GM21526 (cell line): Measurements from ENCODE around the gene TRMT61B.

Source experiments
- ATAC-seq: cut with Tn5 transposase; IDR thresholded peaks from one replicate; pipeline ENCODE4 v1.9.1; 2021; ENCODE audit warnings: moderate library complexity; ENCODE audit not compliant: unreplicated experiment, low FRiP score

The TRMT61B gene

GRCh38 chr2:28870146-28870891 lies at the start of gene TRMT61B:
Gene TRMT61B (minus strand): TSS chr2:28870309. CDS start chr2:28870277, 32 bp downstream.
- peak; percentile 91 for ATAC-seq

DNA sequence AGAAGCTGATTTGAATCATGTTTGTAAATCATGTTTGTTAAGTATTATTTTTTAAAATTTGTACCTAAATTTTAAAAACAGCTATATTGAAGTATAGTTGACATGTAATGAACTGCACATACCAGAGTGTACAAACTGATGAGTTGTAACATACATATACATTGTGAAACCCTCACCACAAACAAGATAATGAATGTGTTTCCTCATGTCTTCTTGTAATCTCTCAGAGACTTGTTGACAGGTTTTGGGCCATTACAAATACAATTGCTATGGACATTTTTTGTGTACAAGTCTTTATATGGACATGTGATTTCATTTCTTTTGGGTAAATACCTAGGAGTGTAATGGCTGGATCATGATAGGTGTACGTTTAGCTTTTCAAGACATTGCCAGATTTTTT lies 45.8 kb upstream of the TRMT61B start:
- no peak for ATAC-seq

GRCh38 chr2:28909655-28910353 lies 39.7 kb upstream of the TRMT61B start:
- no peak for ATAC-seq

DNA sequence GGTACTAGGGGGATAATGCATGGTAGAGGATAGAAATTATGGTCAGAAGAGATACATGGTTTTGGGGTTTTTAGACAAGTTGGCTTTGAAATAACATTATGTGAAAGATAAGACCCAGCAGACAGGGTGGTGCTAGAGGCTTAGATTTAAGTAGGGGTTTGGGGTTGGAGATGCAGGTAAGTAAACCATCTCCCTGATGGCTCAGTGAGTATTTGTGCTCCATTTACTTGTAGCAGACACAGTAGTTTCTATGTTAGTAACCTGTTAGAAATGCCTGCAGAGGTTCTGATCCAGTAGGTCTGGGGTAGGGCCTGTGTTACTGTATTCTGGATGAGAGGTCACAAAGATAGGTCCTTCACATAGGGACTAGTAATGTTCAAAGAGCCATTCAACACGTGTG lies 38.1 kb upstream of the TRMT61B start:
- ATAC-seq, result no peak

DNA sequence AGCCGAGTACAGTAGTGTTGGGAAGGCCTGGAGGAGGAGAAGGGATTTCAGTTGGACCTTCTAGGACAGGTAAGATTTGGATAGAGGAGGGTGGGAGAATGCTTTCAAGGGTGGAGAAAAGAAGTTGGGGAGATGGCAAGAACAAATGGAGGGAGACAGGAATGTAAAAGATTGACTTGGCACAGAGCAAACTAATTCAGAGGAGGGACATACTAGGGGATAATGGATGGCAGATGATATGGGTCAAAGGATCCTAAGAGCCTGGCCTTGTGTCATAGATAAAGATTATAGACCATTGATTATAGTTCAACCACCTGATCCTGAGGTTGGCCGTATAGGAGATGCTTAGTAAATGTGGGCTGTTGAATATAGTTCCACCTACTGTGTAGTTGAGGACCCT lies 36.7 kb upstream of the TRMT61B start:
- ATAC-seq, result no peak

- no peak for ATAC-seq
Measured at GRCh38 chr2:28906376-28906775, 36.3 kb upstream of the TRMT61B start.

DNA sequence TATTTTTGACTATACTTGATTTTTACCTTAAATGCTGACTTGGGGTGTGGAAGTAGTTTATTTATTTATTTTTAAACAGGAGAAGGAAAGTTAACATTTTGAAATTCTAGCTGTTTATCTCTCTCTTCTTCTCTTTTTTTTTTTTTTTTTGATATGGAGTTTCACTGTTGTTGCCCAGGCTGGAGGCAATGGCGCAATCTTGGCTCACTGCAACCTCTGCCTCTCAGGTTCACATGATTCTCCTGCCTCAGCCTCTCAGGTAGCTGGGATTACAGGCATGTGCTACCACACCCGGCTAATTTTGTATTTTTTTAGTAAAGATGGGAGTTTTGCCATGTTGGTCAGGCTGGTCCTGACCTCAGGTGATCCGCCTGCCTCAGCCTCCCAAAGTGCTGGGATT lies 35.4 kb upstream of the TRMT61B start:
- ATAC-seq, result no peak

DNA sequence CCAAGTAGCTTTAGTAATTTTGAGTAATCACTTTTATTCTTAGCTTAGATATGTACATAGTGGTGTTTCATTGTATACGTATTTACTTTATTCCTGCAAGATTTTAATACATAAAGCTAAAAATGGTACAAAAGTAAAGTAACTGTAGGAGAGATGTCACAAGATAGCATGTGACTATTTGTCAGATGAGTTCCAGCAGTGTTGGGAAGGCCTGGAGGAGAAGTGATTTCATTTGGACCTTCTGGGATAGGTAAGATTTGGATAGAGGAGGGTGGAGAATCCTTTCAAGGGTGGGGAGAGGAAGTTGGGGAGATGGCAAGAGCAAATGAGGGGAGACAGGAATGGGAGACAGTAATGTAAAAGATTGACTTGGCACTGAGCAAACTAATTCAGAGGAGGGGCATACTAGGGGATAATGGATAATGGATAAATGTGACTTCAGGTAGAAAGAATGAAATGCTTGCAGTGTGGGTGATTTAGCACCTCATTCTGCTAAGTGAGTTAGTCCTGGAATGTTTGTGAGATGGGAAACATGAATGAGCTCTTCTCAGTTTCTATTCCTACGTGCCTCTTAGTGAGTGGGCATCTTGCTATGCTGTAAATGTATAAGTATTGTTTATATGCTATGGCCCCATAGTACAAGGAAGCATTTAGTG lies 34.8 kb upstream of the TRMT61B start:
- ATAC-seq, result no peak

- no peak for ATAC-seq
Measured at GRCh38 chr2:28904295-28904694, 34.2 kb upstream of the TRMT61B start.

DNA sequence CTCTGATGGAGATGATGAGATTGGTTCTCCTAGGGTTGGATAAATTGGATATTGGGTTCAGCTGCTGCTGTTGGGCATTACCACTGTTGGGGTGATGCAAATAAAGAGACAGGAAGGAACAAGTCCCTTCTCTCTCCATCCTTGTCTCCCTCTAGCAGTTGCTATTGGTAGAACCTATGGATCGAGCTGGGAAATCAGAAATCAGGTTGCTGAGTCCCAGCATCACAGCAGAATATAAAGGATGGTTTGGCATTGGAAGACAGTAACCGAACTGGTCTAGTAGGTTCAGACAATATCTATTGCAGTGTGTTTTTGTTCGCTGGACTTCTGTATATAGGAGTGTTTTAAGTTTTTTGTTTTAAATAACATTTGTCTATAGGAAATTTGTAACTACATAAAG lies 32.5 kb upstream of the TRMT61B start:
- no peak for ATAC-seq

- ATAC-seq, result no peak
Measured at GRCh38 chr2:28901841-28902240, 31.7 kb upstream of the TRMT61B start.

- ATAC-seq, result no peak
Measured at GRCh38 chr2:28901202-28901601, 31.1 kb upstream of the TRMT61B start.

GRCh38 chr2:28898048-28898447 lies 27.9 kb upstream of the TRMT61B start:
- no peak for ATAC-seq

DNA sequence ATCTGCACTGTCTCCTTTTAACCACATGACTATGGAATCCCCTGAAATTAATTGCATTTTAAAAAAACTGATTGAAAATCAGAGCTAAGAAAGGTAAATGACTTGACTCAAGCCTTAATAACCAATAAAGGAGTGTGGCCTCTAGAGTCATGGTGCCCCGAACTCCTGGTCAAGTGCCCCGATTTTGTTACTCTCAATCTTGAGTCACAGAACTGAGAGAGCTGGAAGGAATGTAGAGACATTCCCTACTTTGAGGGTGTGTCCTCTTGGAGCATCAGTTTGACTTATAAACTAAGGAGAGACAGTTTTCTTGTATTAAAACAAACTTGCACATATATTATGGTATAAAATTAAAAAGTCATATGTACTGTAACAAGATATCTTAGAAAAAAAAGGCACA lies 26.8 kb upstream of the TRMT61B start:
- ATAC-seq, result no peak

GRCh38 chr2:28895189-28895893 lies 25.2 kb upstream of the TRMT61B start:
- peak; percentile 14 for ATAC-seq

- peak; percentile 83 for ATAC-seq
Measured at GRCh38 chr2:28894470-28895188, 24.5 kb upstream of the TRMT61B start, which contains the start of gene WDR43. Gene WDR43 (plus strand): TSS chr2:28894667. CDS start chr2:28894699, 32 bp downstream.

DNA sequence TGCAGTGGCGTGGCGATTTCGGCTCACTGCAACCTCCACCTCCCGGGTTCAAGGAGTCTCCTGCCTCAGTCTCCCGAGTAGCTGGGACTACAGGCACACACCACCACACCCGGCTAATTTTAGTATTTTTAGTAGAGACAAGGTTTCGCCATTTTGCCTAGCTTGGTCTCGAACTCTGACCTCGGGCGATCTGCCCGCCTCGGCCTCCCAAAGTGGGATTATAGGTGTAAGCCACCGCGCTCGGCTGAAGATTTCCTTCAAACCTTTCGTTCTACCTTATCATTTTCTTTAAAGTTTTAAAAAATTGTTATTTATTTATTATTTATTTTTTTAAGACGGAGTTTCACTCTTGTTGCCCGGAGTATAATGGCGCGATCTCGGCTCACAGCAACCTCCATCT lies 23.4 kb upstream of the TRMT61B start:
- no peak for ATAC-seq

GRCh38 chr2:28880193-28880592 lies 10.1 kb upstream of the TRMT61B start:
- ATAC-seq, result no peak

DNA sequence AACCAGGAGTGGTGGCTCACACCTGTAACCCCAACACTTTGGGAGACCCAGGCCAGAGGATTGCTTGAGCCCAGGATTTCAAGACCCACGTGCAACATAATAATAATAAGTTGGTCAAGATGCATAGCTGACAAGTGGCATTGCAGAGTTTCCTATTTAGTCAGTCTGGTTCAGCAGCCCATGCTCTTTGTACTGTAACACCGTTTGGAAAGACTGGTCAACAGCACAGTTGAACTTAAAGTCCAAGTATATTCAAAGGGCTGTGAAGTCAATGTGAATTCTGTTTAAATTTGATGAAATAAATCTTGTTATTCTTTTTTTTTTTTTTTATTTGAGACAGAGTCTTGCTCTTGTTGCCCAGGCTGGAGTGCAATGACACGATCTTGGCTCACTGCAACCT lies 1.5 kb upstream of the TRMT61B start:
- no peak for ATAC-seq

GRCh38 chr2:28869494-28870145 lies 489 bp downstream of the TRMT61B start:
- peak; percentile 21 for ATAC-seq
